ENCODE measurements around the gene ERG28. TPM values are rescaled to one million over a fixed set of nuclear protein-coding genes. Genes with fewer than 3 reads are reported as not detected.

ERG28 gene
- total and polyA plus RNA-seq, 8 donors, result 4.2 to 13.2 (median 7.3) TPM

- intact Hi-C loops (cut with DNase I), result no loop called here
- Histone ChIP-seq H3K4me3 (no peak overlapping the region), H3K4me1 (no peaks in the 10 kb centered on the region), H3K36me3 (no peaks in the 10 kb centered on the region), H3K27me3 (no peaks in the 10 kb centered on the region), H3K9me3 (no peaks in the 10 kb centered on the region), H3K27ac (no peak overlapping the region)
- TF ChIP-seq CTCF (IDR thresholded peaks at IDR 0.05), result no peak
- no peak for ATAC-seq
- 79 to 85% methylated on average over 2 of the region's 2 CpGs for WGBS, 2 donors
- FAIRE-seq, result no peak
- DNase-seq, result no peak
These were observed 14.7 kb upstream of the ERG28 start for GRCh38 chr14:75675265-75675960.

GRCh38 chr14:75673345-75674035 lies 12.8 kb upstream of the ERG28 start:
- intact Hi-C loops (cut with DNase I), result no loop called here
- no peak for TF ChIP-seq CTCF (IDR thresholded peaks at IDR 0.05)
- H3K4me1 ChIP-seq, result no peaks in the 10 kb centered on the region
- DNase-seq (no peak), FAIRE-seq (no peak), ATAC-seq (no peak)
- no peaks in the 10 kb centered on the region for H3K36me3 ChIP-seq
- WGBS, 2 donors, result 96% methylated on average over 4 of the region's 4 CpGs
- no peaks in the 10 kb centered on the region for H3K27me3 ChIP-seq
- no peak overlapping the region for H3K27ac ChIP-seq
- H3K4me3 ChIP-seq, result no peak overlapping the region
- H3K9me3 ChIP-seq, result no peaks in the 10 kb centered on the region

- intact Hi-C loops (cut with DNase I), result no loop called here
- WGBS, 2 donors, result 81% methylated on average over 1 of the region's 1 CpG
- Histone ChIP-seq H3K4me3 (no peak overlapping the region), H3K9me3 (no peaks in the 10 kb centered on the region), H3K27ac (no peak overlapping the region), H3K36me3 (no peaks in the 10 kb centered on the region), H3K27me3 (no peaks in the 10 kb centered on the region), H3K4me1 (no peaks in the 10 kb centered on the region)
- ATAC-seq (no peak), FAIRE-seq (no peak), DNase-seq (no peak)
- no peak for TF ChIP-seq CTCF (IDR thresholded peaks at IDR 0.05)
These were observed 12.0 kb upstream of the ERG28 start for GRCh38 chr14:75672605-75673192.

- Histone ChIP-seq H3K36me3 (no peaks in the 10 kb centered on the region), H3K4me1 (no peaks in the 10 kb centered on the region), H3K27ac (no peak overlapping the region), H3K4me3 (no peak overlapping the region), H3K27me3 (no peaks in the 10 kb centered on the region), H3K9me3 (no peaks in the 10 kb centered on the region)
- 72 to 84% methylated on average over 2 of the region's 2 CpGs for WGBS, 2 donors
- no peak for DNase-seq
- no peak for ATAC-seq
- no peak for FAIRE-seq
- TF ChIP-seq CTCF (IDR thresholded peaks at IDR 0.05), result no peak
- intact Hi-C loops (cut with DNase I), result no loop called here
These were observed 6.6 kb upstream of the ERG28 start for GRCh38 chr14:75667099-75667765.
